Measurements from ENCODE around the gene PPP1R13B. TPM values are rescaled to one million over a fixed set of nuclear protein-coding genes. Genes with fewer than 3 reads are reported as not detected.

Gene PPP1R13B
- total and polyA plus RNA-seq, 7 donors = 8.6 to 26.9 (median 9.9) TPM

DNA sequence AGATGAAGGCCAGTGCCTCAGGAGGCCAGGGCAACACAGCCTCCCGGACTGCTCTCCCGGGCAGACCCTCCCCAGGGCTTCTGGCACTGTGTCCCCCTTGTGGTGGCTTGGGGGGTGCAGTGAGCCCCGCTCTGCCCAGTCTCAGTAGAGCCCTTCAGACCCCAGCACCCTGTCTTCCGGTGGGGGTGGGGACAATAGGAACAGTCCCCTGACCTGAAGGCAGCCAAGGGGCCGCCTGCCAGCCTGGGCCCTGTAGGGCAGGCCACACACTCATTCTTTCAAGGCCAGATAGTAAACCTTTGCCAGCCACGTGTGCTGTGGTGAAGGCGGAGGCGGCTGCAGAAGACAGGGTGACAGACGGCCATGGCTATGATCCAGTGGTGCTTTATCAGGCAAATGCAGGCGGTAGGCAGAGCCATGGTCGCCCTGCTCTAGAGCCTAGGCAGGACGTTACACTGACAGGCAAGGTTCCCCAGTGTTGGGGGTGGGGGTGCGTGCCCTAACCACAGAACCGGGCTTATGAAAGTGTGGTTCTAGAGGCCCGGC, 116.8 kb downstream of the PPP1R13B start:
- no peak for DNase-seq

DNA sequence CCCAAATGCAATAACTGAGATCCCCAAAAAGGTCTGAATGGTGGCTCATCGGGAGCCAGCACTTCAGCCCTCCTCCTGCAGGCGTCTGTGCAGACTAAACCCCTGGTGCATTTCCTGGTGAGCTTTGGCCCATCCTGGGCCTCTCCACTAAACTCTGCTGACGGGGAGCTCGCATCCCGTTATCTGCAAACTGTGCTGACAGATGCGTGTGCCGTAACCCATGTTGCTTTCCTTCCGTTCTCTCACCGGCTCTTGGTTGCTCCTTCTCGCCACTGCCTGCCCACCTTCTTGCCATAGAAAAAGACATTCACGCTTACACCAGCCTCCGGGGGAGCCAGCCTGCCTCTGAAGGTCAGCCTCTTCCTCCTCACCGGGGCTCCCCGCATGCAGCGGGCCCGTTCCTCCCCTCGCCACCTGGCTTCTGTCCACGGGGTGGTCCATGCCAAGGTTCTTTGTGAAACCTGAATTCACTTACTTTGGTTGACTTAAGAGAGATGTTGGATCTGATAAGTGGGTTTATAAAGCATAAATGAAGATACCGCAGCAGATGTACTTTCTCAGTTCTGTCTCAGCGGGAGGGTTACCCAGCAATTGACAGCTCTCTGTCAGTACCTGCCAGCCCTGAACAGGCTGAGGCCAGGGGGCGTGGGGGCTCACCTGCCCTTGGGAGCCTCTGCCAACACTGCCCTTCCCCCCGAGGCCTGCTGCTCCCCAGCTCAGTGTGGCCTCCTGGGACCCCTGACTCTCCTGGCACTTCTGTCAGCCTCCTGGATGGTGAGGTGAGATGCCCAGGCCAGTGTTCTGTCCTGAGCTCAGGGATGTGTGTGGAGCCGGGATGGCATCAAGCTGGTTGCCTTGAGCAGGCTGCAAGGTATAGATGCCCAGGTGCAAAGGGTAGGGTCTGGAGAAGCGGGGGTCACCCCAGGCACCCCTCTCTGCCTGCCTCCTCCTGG, 117.6 kb downstream of the PPP1R13B start:
- H3K27me3 ChIP-seq = no peaks in the 10 kb centered on the region
- no peak for DNase-seq
- no peak overlapping the region for H3K4me3 ChIP-seq
- H3K9me3 ChIP-seq = no peaks in the 10 kb centered on the region
- 83 to 89% methylated on average over 24 of the region's 24 CpGs for WGBS, 2 donors
- H3K4me1 ChIP-seq = peaks cover 0 to 13% (median 7%) of the 10 kb centered on the region in 4 donors
- H3K36me3 ChIP-seq = peaks cover 25 to 83% (median 48%) of the 10 kb centered on the region in 4 donors
- no peak overlapping the region for H3K27ac ChIP-seq
- intact Hi-C loops (cut with DNase I) = no loop called here
- TF ChIP-seq, protein P1, sequence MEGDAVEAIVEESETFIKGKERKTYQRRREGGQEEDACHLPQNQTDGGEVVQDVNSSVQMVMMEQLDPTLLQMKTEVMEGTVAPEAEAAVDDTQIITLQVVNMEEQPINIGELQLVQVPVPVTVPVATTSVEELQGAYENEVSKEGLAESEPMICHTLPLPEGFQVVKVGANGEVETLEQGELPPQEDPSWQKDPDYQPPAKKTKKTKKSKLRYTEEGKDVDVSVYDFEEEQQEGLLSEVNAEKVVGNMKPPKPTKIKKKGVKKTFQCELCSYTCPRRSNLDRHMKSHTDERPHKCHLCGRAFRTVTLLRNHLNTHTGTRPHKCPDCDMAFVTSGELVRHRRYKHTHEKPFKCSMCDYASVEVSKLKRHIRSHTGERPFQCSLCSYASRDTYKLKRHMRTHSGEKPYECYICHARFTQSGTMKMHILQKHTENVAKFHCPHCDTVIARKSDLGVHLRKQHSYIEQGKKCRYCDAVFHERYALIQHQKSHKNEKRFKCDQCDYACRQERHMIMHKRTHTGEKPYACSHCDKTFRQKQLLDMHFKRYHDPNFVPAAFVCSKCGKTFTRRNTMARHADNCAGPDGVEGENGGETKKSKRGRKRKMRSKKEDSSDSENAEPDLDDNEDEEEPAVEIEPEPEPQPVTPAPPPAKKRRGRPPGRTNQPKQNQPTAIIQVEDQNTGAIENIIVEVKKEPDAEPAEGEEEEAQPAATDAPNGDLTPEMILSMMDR (IDR thresholded peaks at IDR 0.05) = no peak
- no peak for TF ChIP-seq EP300 (IDR thresholded peaks at IDR 0.05)
- no peak for TF ChIP-seq POLR2AphosphoS5 (IDR thresholded peaks at IDR 0.05)
- no peak for TF ChIP-seq POLR2A (IDR thresholded peaks at IDR 0.05)

More for the DNA sequence above, 116.8 kb downstream of the PPP1R13B start:
- no peak overlapping the region for H3K27ac ChIP-seq
- no peaks in the 10 kb centered on the region for H3K9me3 ChIP-seq
- intact Hi-C loops (cut with DNase I) = no loop called here
- H3K36me3 ChIP-seq = peaks cover 25 to 79% (median 51%) of the 10 kb centered on the region in 4 donors
- 85 to 88% methylated on average over 15 of the region's 15 CpGs for WGBS, 2 donors
- H3K4me1 ChIP-seq = peaks cover 0 to 13% (median 3%) of the 10 kb centered on the region in 4 donors
- no peak for TF ChIP-seq POLR2AphosphoS5 (IDR thresholded peaks at IDR 0.05)
- TF ChIP-seq, protein P1 (IDR thresholded peaks at IDR 0.05) = no peak
- no peak for TF ChIP-seq EP300 (IDR thresholded peaks at IDR 0.05)
- no peak for TF ChIP-seq POLR2A (IDR thresholded peaks at IDR 0.05)
- no peaks in the 10 kb centered on the region for H3K27me3 ChIP-seq
- H3K4me3 ChIP-seq = no peak overlapping the region

DNA sequence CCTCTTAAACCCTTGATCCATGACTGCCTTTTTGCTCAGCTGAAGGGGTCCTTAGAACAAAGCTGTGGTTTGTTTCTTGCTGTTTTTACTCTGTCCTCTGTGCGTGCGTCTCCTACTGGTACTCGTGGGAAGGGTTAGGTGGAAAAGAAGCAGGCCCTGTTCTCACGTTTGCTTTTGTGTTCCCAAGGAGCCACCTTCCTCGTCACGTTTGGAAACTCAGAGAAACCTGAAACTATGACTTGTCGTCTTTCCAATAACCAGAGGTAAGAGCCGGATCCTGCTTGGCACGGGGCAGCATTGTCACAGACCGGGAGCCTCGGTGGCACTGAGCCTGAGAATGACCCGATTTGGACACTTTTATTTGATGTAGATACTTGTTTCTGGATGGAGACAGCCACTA, 118.7 kb downstream of the PPP1R13B start:
- TF ChIP-seq POLR2A (IDR thresholded peaks at IDR 0.05) (no peak), EP300 (IDR thresholded peaks at IDR 0.05) (no peak), POLR2AphosphoS5 (IDR thresholded peaks at IDR 0.05) (no peak)
- TF ChIP-seq, protein P1 (IDR thresholded peaks at IDR 0.05) = no peak
- H3K27me3 ChIP-seq = no peaks in the 10 kb centered on the region
- no peak overlapping the region for H3K27ac ChIP-seq
- H3K4me1 ChIP-seq = peaks cover 0 to 19% (median 18%) of the 10 kb centered on the region in 4 donors
- WGBS, 2 donors = 85 to 91% methylated on average over 12 of the region's 12 CpGs
- H3K4me3 ChIP-seq = no peak overlapping the region
- DNase-seq = no peak
- peaks cover 24 to 73% (median 37%) of the 10 kb centered on the region in 4 donors for H3K36me3 ChIP-seq
- intact Hi-C loops (cut with DNase I) = no loop called here
- H3K9me3 ChIP-seq = no peaks in the 10 kb centered on the region

DNA sequence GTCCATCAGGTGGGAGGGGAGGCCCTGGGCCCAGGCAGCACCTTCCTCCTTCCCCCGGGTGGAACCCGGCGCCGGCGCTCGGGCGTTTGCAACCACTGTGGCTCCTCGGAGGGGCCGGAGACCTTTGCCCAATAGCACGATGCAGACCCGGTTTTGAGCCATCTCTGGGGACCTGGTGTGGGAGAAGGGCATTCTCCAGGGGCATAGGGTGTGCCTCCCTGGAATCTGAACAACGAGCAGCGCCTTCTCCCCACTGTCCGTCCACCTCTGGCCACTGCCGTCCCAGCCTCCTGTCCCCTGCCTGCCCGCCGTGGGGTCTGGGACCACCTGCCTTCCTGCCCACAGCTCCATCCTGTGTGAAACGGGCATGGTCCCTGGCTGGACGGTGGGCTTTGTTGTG, 119.2 kb downstream of the PPP1R13B start:
- peaks cover 19 to 68% (median 32%) of the 10 kb centered on the region in 4 donors for H3K36me3 ChIP-seq
- H3K27me3 ChIP-seq = no peaks in the 10 kb centered on the region
- H3K27ac ChIP-seq = no peak overlapping the region
- H3K4me3 ChIP-seq = no peak overlapping the region
- no peak for DNase-seq
- H3K9me3 ChIP-seq = no peaks in the 10 kb centered on the region
- H3K4me1 ChIP-seq = peaks cover 0 to 25% (median 23%) of the 10 kb centered on the region in 4 donors
- intact Hi-C loops (cut with DNase I) = no loop called here
- 92 to 94% methylated on average over 19 of the region's 19 CpGs for WGBS, 2 donors
- no peak for TF ChIP-seq POLR2A (IDR thresholded peaks at IDR 0.05)

DNA sequence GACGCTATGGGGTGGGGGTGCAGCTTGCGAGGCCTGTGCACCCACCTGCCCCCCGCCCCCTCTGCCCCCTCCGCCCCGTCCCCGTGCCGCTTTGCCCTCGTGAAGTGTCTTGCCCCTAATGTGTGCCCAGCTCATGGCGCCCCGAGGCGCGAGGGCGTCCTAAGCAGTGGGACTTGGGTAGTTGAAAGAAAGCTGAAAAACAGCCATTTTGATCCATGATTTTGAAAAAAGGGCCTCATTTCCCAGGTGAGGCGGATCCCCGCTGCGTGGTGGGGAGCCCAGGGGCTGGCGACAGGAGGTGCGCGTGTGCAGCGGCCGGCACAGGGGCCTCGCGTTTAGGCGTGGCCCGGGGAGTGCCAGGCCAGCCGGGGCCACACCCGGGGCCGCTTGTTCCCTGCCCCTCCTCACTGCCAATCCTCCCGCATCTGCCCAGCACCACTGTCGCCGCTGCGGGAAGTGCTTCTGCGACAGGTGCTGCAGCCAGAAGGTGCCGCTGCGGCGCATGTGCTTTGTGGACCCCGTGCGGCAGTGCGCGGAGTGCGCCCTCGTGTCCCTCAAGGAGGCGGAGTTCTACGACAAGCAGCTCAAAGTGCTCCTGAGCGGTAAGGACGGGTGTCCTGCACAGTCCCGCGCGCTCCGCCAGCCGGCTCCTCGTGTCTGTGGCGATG, 119.9 kb downstream of the PPP1R13B start:
- Histone ChIP-seq H3K4me3 (no peak overlapping the region), H3K4me1 (peaks cover 0 to 32% (median 29%) of the 10 kb centered on the region in 4 donors)

More for the DNA sequence above, 119.9 kb downstream of the PPP1R13B start:
- Histone ChIP-seq H3K27me3 (no peaks in the 10 kb centered on the region), H3K36me3 (peaks cover 19 to 61% (median 27%) of the 10 kb centered on the region in 4 donors), H3K9me3 (no peaks in the 10 kb centered on the region), H3K27ac (no peak overlapping the region)
- no peak for DNase-seq
- 51 to 80% methylated on average over 53 of the region's 53 CpGs for WGBS, 2 donors
- no peak for TF ChIP-seq POLR2A (IDR thresholded peaks at IDR 0.05)
- TF ChIP-seq POLR2AphosphoS5 (IDR thresholded peaks at IDR 0.05) = no peak
- TF ChIP-seq EP300 (IDR thresholded peaks at IDR 0.05) = no peak
- TF ChIP-seq, protein P1 (IDR thresholded peaks at IDR 0.05) = no peak
- intact Hi-C loops (cut with DNase I) = no loop called here
